Stomach (tissue), 9 donors: ENCODE results near the gene PCBP3. TPM values are rescaled to one million over a fixed set of nuclear protein-coding genes. Genes with fewer than 3 reads are reported as not detected.

ENCODE experiments used
- DNase-seq, 2 donors: peaks; one replicate each; pipeline versions ENCODE4 v3.0.0 to v3.0.0-alpha.2; 2013 to 2019
- H3K27ac ChIP-seq, 5 donors: fragments of 200-600 bp in 4 of 5; sonication (generic) in 4 of 5; one replicate each; pipeline ENCODE4 v1.5.1; 2013 to 2019; ENCODE audit warnings: mild to moderate bottlenecking in 1 of 5, moderate library complexity in 1 of 5
- H3K27me3 ChIP-seq, 3 donors: fragments of 200-600 bp; sonication (generic); one replicate each; pipeline ENCODE4 v1.5.1; 2017 to 2019; ENCODE audit warnings: mixed run types in 1 of 3
- H3K36me3 ChIP-seq, 4 donors: fragments of 200-600 bp; sonication (generic); 1 replicate in 3 of 4; 2 replicates in 1 of 4; pipeline ENCODE4 v1.5.1; 2016 to 2019
- H3K4me1 ChIP-seq, 4 donors: fragments of 200-600 bp; sonication (generic); one replicate each; pipeline ENCODE4 v1.5.1; 2016 to 2019
- H3K4me3 ChIP-seq, 4 donors: fragments of 200-600 bp; sonication (generic) in 3 of 4; one replicate each; pipeline ENCODE4 v1.5.1; 2016 to 2019; ENCODE audit warnings: mild to moderate bottlenecking in 1 of 4
- H3K9me3 ChIP-seq, 4 donors: fragments of 200-600 bp; sonication (generic); one replicate each; pipeline ENCODE4 v1.5.1; 2016 to 2019
- CTCF ChIP-seq, 7 experiments: fragments of 450-650 bp in 4 of 7; fragments of 200-600 bp in 3 of 7; sonication (generic) in 3 of 7; IDR thresholded peaks; one replicate each; pipeline ENCODE4 v1.5.1; 2016 to 2019; ENCODE audit warnings: antibody characterized with exemption in 7 of 7, control low read depth in 2 of 7, mild to moderate bottlenecking in 1 of 7
- EP300 ChIP-seq: sonication (generic); formaldehyde crosslinking; IDR thresholded peaks from one replicate; pipeline ENCODE4 v1.6.1; 2017; ENCODE audit warnings: antibody characterized with exemption
- POLR2A ChIP-seq, 4 donors: fragments of 450-650 bp; IDR thresholded peaks; one replicate each; pipeline ENCODE4 v1.6.1; 2016; ENCODE audit warnings: antibody characterized with exemption in 4 of 4, control low read depth in 2 of 4, mild to moderate bottlenecking in 1 of 4, moderate library complexity in 1 of 4
- POLR2AphosphoS5 ChIP-seq, 3 donors: sonication (generic); formaldehyde crosslinking; IDR thresholded peaks; one replicate each; pipeline ENCODE4 v1.6.1; 2016; ENCODE audit warnings: antibody characterized with exemption in 3 of 3
- WGBS, 5 donors: extraction: QIAGEN DNeasy Blood & Tissue Kit in 3 of 5; methylation state at CpG; one replicate each; pipeline versions ENCODE4 v1.1.5 to v1.1.7; 2013 to 2018; 5-methylcytosine and 5-hydroxymethylcytosine counted together
- intact Hi-C: fragments of 100-400 bp; cut with DNase I; formaldehyde crosslinking; loops from one replicate; pipeline ENCODE4 v1.15.1; 2023; ENCODE audit warnings: low total_unique reads
- polyA plus RNA-seq, 3 donors: library from polyadenylated mRNA; stranded (reverse); fragments of 200-250 nt; gene quantifications; one replicate each; pipeline ENCODE4 v1.2.3, GENCODE V29; 2013
- total RNA-seq, 5 donors: library from RNA; depleted of rRNA; stranded (reverse); fragments of >200 nt; gene quantifications; one replicate each; pipeline versions ENCODE4 v1.1.0 to v1.2.3, GENCODE V29; 2014 to 2016
- donor health status: healthy with polysubstance abuse.
- donor health status: Bipolar disorder and iron deficiency.
- donor health status: healthy.

Gene PCBP3
- total and polyA plus RNA-seq, 8 donors = 1.8 to 10.9 (median 3.3) TPM; not detected in 3

GRCh38 chr21:45801989-45802388 lies 158.5 kb downstream of the PCBP3 start:
- 80 to 88% (median 82%) methylated on average over 6 to 8 of the region's 8 CpGs for WGBS, 5 donors
- no peaks in the 10 kb centered on the region for H3K4me1 ChIP-seq
- no peak for TF ChIP-seq CTCF (IDR thresholded peaks at IDR 0.05)
- TF ChIP-seq POLR2AphosphoS5 (IDR thresholded peaks at IDR 0.05) = no peak
- TF ChIP-seq POLR2A (IDR thresholded peaks at IDR 0.05) = no peak
- TF ChIP-seq EP300 = no peak
- H3K36me3 ChIP-seq = no peaks in the 10 kb centered on the region
- peaks cover 0 to 4% (median 0%) of the 10 kb centered on the region in 3 donors for H3K27me3 ChIP-seq
- no peak for DNase-seq
- no peaks in the 10 kb centered on the region for H3K9me3 ChIP-seq
- H3K27ac ChIP-seq = no peak overlapping the region
- no peak overlapping the region for H3K4me3 ChIP-seq
- intact Hi-C loops = no loop called here

GRCh38 chr21:45802425-45802824 lies 158.9 kb downstream of the PCBP3 start:
- 64 to 70% (median 66%) methylated on average over 9 of the region's 9 CpGs for WGBS, 5 donors
- no peak overlapping the region for H3K4me3 ChIP-seq
- H3K36me3 ChIP-seq = no peaks in the 10 kb centered on the region
- intact Hi-C loops = no loop called here
- no peak overlapping the region for H3K27ac ChIP-seq
- no peaks in the 10 kb centered on the region for H3K9me3 ChIP-seq
- no peak for TF ChIP-seq POLR2A (IDR thresholded peaks at IDR 0.05)
- TF ChIP-seq EP300 = no peak
- TF ChIP-seq CTCF (IDR thresholded peaks at IDR 0.05) = no peak
- TF ChIP-seq POLR2AphosphoS5 (IDR thresholded peaks at IDR 0.05) = no peak
- H3K4me1 ChIP-seq = no peaks in the 10 kb centered on the region
- H3K27me3 ChIP-seq = peaks cover 0 to 4% (median 0%) of the 10 kb centered on the region in 3 donors
- no peak for DNase-seq

- Histone ChIP-seq H3K27ac (no peak overlapping the region), H3K27me3 (peaks cover 0 to 4% (median 0%) of the 10 kb centered on the region in 3 donors), H3K36me3 (no peaks in the 10 kb centered on the region), H3K4me3 (no peak overlapping the region), H3K4me1 (no peaks in the 10 kb centered on the region), H3K9me3 (no peaks in the 10 kb centered on the region)
- TF ChIP-seq CTCF (IDR thresholded peaks at IDR 0.05) (no peak), POLR2AphosphoS5 (IDR thresholded peaks at IDR 0.05) (no peak), EP300 (no peak), POLR2A (IDR thresholded peaks at IDR 0.05) (no peak)
- no peak for DNase-seq
- intact Hi-C loops = no loop called here
- 64 to 82% (median 69%) methylated on average over 8 of the region's 8 CpGs for WGBS, 5 donors
Measured at GRCh38 chr21:45802956-45803617, 159.6 kb downstream of the PCBP3 start.

- Histone ChIP-seq H3K4me1 (no peaks in the 10 kb centered on the region), H3K9me3 (no peaks in the 10 kb centered on the region), H3K36me3 (no peaks in the 10 kb centered on the region), H3K27me3 (peaks cover 0 to 4% (median 0%) of the 10 kb centered on the region in 3 donors), H3K27ac (no peak overlapping the region), H3K4me3 (no peak overlapping the region)
- 79 to 84% (median 81%) methylated on average over 11 to 15 of the region's 15 CpGs for WGBS, 5 donors
- intact Hi-C loops = no loop called here
- no peak for DNase-seq
- no peak for TF ChIP-seq POLR2A (IDR thresholded peaks at IDR 0.05)
- no peak for TF ChIP-seq EP300
- TF ChIP-seq CTCF (IDR thresholded peaks at IDR 0.05) = no peak
- no peak for TF ChIP-seq POLR2AphosphoS5 (IDR thresholded peaks at IDR 0.05)
Measured at GRCh38 chr21:45803618-45804340, 160.3 kb downstream of the PCBP3 start.
